Esophagus squamous epithelium (tissue), 5 donors: ENCODE data around the gene GPR146. TPM values are rescaled to one million over a fixed set of nuclear protein-coding genes. Genes with fewer than 3 reads are reported as not detected.

ENCODE experiments used
- DNase-seq: peaks from one replicate; lab custom pipeline; 2025; lab: John Stamatoyannopoulos, UW
- H3K27ac ChIP-seq, 4 donors: fragments of 200-600 bp; sonication (generic); one replicate each; pipeline ENCODE4 v1.5.1; 2016 to 2019; ENCODE audit warnings: mild to moderate bottlenecking in 1 of 4
- H3K27me3 ChIP-seq, 4 donors: fragments of 200-600 bp; sonication (generic); 1 replicate in 3 of 4; 2 replicates in 1 of 4; pipeline versions ENCODE4 v1.5.1 to v1.6.0; 2017 to 2021; ENCODE audit warnings: antibody characterized with exemption in 1 of 4
- H3K36me3 ChIP-seq, 3 donors: fragments of 200-600 bp; sonication (generic); one replicate each; pipeline ENCODE4 v1.5.1; 2016 to 2019
- H3K4me1 ChIP-seq, 3 donors: fragments of 200-600 bp; sonication (generic); one replicate each; pipeline ENCODE4 v1.5.1; 2017 to 2019
- H3K4me3 ChIP-seq, 4 donors: fragments of 200-600 bp; sonication (generic); 1 replicate in 3 of 4; 2 replicates in 1 of 4; pipeline ENCODE4 v1.5.1; 2016 to 2019; ENCODE audit warnings: mild to moderate bottlenecking in 2 of 4, moderate library complexity in 1 of 4
- H3K9me3 ChIP-seq, 3 donors: fragments of 200-600 bp; sonication (generic); one replicate each; pipeline ENCODE4 v1.5.1; 2016 to 2019
- POLR2A ChIP-seq, 4 donors: fragments of 450-650 bp; IDR thresholded peaks; one replicate each; pipeline ENCODE4 v1.6.1; 2017; ENCODE audit warnings: antibody characterized with exemption in 4 of 4, mild to moderate bottlenecking in 4 of 4, moderate library complexity in 3 of 4
- WGBS, 2 donors: methylation state at CpG; one replicate each; pipeline ENCODE4 v1.1.5; 2018; 5-methylcytosine and 5-hydroxymethylcytosine counted together
- intact Hi-C: fragments of 100-400 bp; cut with DNase I; formaldehyde crosslinking; loops from one replicate; pipeline ENCODE4 v1.15.0; 2022
- total RNA-seq, 4 donors: library from RNA; depleted of rRNA; stranded (reverse); fragments of >200 nt; gene quantifications; one replicate each; pipeline ENCODE4 v1.1.0, GENCODE V29; 2016
- TF ChIP-seq, protein P1 (sequence below), 6 experiments: fragments of 450-650 bp in 4 of 6; fragments of 200-600 bp in 2 of 6; sonication (generic) in 2 of 6; IDR thresholded peaks; one replicate each; pipeline ENCODE4 v1.5.1; 2016 to 2019; ENCODE audit warnings: antibody characterized with exemption in 6 of 6, mild to moderate bottlenecking in 4 of 6, moderate library complexity in 4 of 6
- donor health status: DM: yes; HTN: yes; CAD: no.

The GPR146 gene
- total RNA-seq, 4 donors from 2014 or later, result 1.1 to 12.8 (median 3.5) TPM

- TF ChIP-seq, protein P1, sequence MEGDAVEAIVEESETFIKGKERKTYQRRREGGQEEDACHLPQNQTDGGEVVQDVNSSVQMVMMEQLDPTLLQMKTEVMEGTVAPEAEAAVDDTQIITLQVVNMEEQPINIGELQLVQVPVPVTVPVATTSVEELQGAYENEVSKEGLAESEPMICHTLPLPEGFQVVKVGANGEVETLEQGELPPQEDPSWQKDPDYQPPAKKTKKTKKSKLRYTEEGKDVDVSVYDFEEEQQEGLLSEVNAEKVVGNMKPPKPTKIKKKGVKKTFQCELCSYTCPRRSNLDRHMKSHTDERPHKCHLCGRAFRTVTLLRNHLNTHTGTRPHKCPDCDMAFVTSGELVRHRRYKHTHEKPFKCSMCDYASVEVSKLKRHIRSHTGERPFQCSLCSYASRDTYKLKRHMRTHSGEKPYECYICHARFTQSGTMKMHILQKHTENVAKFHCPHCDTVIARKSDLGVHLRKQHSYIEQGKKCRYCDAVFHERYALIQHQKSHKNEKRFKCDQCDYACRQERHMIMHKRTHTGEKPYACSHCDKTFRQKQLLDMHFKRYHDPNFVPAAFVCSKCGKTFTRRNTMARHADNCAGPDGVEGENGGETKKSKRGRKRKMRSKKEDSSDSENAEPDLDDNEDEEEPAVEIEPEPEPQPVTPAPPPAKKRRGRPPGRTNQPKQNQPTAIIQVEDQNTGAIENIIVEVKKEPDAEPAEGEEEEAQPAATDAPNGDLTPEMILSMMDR (IDR thresholded peaks at IDR 0.05), result no peak
- no peak for TF ChIP-seq POLR2A (IDR thresholded peaks at IDR 0.05)
- WGBS, 2 donors, result 79 to 100% methylated on average over 2 to 14 of the region's 30 CpGs
- Histone ChIP-seq H3K36me3 (no peaks in the 10 kb centered on the region), H3K4me1 (peaks cover 17 to 99% (median 51%) of the 10 kb centered on the region in 3 donors), H3K9me3 (no peaks in the 10 kb centered on the region), H3K27me3 (no peaks in the 10 kb centered on the region), H3K4me3 (no peak overlapping the region), H3K27ac (peak overlapping the region in 3 of 4 donors; percentile 70 to 90 (median 82))
- intact Hi-C loops, result no loop called here
- DNase-seq, result no peak
These were observed 6.0 kb downstream of the GPR146 start for GRCh38 chr7:1050254-1050906.

DNA sequence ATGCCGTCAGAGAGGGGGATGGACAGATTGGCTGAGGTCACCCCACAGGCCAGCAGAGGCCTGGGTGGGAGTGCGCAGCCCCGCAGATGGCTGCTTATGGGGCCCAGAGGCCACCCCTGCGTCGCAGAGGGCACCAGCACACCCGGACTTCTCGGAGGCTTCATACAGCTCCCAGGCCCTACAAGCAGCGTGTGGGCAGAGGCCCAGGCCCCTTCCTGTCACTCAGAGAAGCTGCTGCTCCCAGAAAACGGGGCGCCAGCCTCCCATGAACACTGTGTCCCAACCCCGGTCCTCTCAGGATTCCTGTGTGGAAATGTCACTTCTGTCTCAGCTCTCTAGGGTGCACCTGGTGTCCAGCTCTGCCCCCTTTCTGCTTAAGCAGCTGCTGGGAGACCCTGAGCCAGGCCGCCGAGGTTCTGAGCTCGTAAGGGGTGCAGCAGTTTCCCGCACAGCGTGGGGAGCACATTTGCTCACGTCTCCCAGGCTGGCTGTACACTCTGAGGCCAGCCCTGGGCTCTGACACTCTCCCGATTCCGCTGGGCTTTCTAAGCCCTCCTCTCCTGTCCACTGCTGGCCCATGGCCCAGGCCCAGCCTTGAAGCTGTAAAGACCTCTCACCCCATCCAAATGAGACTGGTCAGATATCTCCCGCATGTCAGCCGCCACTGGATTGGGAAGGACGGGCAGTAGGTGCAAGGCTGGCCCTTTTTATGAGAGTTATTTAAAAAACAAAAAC is 6.8 kb downstream of the GPR146 start:
- TF ChIP-seq, protein P1 (IDR thresholded peaks at IDR 0.05), result no peak
- TF ChIP-seq POLR2A (IDR thresholded peaks at IDR 0.05), result no peak
- H3K27ac ChIP-seq, result peak overlapping the region; percentile 47 to 90 (median 76)

GRCh38 chr7:1052031-1052818 is 7.9 kb downstream of the GPR146 start:
- Histone ChIP-seq H3K27me3 (no peaks in the 10 kb centered on the region), H3K36me3 (peaks cover 0 to 5% (median 0%) of the 10 kb centered on the region in 3 donors), H3K27ac (peak overlapping the region; percentile 47 to 90 (median 76)), H3K4me3 (no peak overlapping the region), H3K4me1 (peaks cover 25 to 99% (median 45%) of the 10 kb centered on the region in 3 donors), H3K9me3 (no peaks in the 10 kb centered on the region)
- WGBS, 2 donors, result 61 to 72% methylated on average over 8 to 9 of the region's 20 CpGs
- intact Hi-C loops, result no loop called here
- no peak for DNase-seq
- TF ChIP-seq, protein P1 (IDR thresholded peaks at IDR 0.05), result no peak
- TF ChIP-seq POLR2A (IDR thresholded peaks at IDR 0.05), result no peak

More for the DNA sequence above, 6.8 kb downstream of the GPR146 start:
- no peaks in the 10 kb centered on the region for H3K27me3 ChIP-seq
- no peak for DNase-seq
- H3K9me3 ChIP-seq, result no peaks in the 10 kb centered on the region
- H3K4me1 ChIP-seq, result peaks cover 19 to 99% (median 49%) of the 10 kb centered on the region in 3 donors
- H3K36me3 ChIP-seq, result no peaks in the 10 kb centered on the region
- WGBS, 2 donors, result 75 to 97% methylated on average over 7 to 16 of the region's 22 CpGs
- H3K4me3 ChIP-seq, result no peak overlapping the region
- intact Hi-C loops, result no loop called here

- no peaks in the 10 kb centered on the region for H3K9me3 ChIP-seq
- H3K36me3 ChIP-seq, result peaks cover 0 to 13% (median 0%) of the 10 kb centered on the region in 3 donors
- intact Hi-C loops, result no loop called here
- no peak overlapping the region for H3K4me3 ChIP-seq
- no peak for DNase-seq
- H3K4me1 ChIP-seq, result peaks cover 25 to 100% (median 45%) of the 10 kb centered on the region in 3 donors
- no peaks in the 10 kb centered on the region for H3K27me3 ChIP-seq
- peak overlapping the region; percentile 47 to 90 (median 76) for H3K27ac ChIP-seq
- WGBS, 2 donors, result no CpG with 5 or more reads among the region's 17 CpGs
- TF ChIP-seq, protein P1 (IDR thresholded peaks at IDR 0.05), result no peak
- TF ChIP-seq POLR2A (IDR thresholded peaks at IDR 0.05), result no peak
These were observed 8.7 kb downstream of the GPR146 start for GRCh38 chr7:1053002-1053411.
